ENCODE results near the gene PSME3. TPM values are rescaled to one million over a fixed set of nuclear protein-coding genes. Genes with fewer than 3 reads are reported as not detected.

Gene PSME3
- total and polyA plus RNA-seq, 2 of the 13 experiments (the other 11 are each of a cell fraction or from before 2014, with no cell fraction given), result 66.3 to 135 TPM

GRCh38 chr17:42891539-42892152, 58.4 kb downstream of the PSME3 start (continued):
- TF ChIP-seq FOSL1 (CRISPR knock-in tag; IDR thresholded peaks at IDR 0.05; ENCODE audit: borderline replicate concordance), result no peak
- TF ChIP-seq ZNF788 (CRISPR knock-in tag; IDR thresholded peaks at IDR 0.05; ENCODE audit: borderline replicate concordance), result peak; percentile 67; the same call in 1 of the 2 replicates
- TF ChIP-seq ZKSCAN8 (CRISPR knock-in tag; IDR thresholded peaks at IDR 0.05; ENCODE audit: borderline replicate concordance), result no peak; the same call in 1 of the 2 replicates
- TF ChIP-seq CBX2 (IDR thresholded peaks at IDR 0.05; ENCODE audit: low read depth, low read length), result no peak
- TF ChIP-seq CBX2 (CRISPR knock-in tag; IDR thresholded peaks at IDR 0.05; ENCODE audit: low read depth), result no peak
- TF ChIP-seq ZMYM3 (CRISPR knock-in tag; IDR thresholded peaks at IDR 0.05), result peak; percentile 28; the same call in 1 of the 2 replicates
- TF ChIP-seq HMG20B (CRISPR knock-in tag; conservative IDR thresholded peaks at IDR 0.05), result no peak
- no peak for TF ChIP-seq SRSF9 (IDR thresholded peaks at IDR 0.05; ENCODE audit: borderline replicate concordance, insufficient read depth, low read depth, low read length, poor library complexity, severe bottlenecking)
- TF ChIP-seq NFE2 (CRISPR knock-in tag; IDR thresholded peaks at IDR 0.05), result no peak
- TF ChIP-seq CBFB (CRISPR knock-in tag; IDR thresholded peaks at IDR 0.05), result no peak
- TF ChIP-seq EP300 (IDR thresholded peaks at IDR 0.05; ENCODE audit: low read depth in 2 of 2, low read length in 2 of 2), result peak in 1 of 2 experiments; percentile 44; a peak in 2 of 4 replicates
- no peak for TF ChIP-seq EP300 (CRISPR knock-in tag; IDR thresholded peaks at IDR 0.05; ENCODE audit: borderline replicate concordance)
- TF ChIP-seq ATF7 (IDR thresholded peaks at IDR 0.05), result no peak
- TF ChIP-seq ATF7 (CRISPR knock-in tag; IDR thresholded peaks at IDR 0.05), result no peak
- no peak for TF ChIP-seq ZNF775 (CRISPR knock-in tag; IDR thresholded peaks at IDR 0.05; ENCODE audit: borderline replicate concordance)
- no peak for TF ChIP-seq ZNF251 (CRISPR knock-in tag; IDR thresholded peaks at IDR 0.05)
- no peak for TF ChIP-seq LBX2 (CRISPR knock-in tag; IDR thresholded peaks at IDR 0.05; ENCODE audit: borderline replicate concordance)
- no peak for TF ChIP-seq DNMT1 (CRISPR knock-in tag; IDR thresholded peaks at IDR 0.05)
- TF ChIP-seq ZNF230 (CRISPR knock-in tag; IDR thresholded peaks at IDR 0.05), result no peak
- no peak for TF ChIP-seq ZNF275 (CRISPR knock-in tag; IDR thresholded peaks at IDR 0.05; ENCODE audit: borderline replicate concordance)
- peak; percentile 20; the same call in 1 of the 2 replicates for TF ChIP-seq THAP9 (CRISPR knock-in tag; IDR thresholded peaks at IDR 0.05; ENCODE audit: borderline replicate concordance)
- no peak for TF ChIP-seq ZNF557 (CRISPR knock-in tag; IDR thresholded peaks at IDR 0.05)
- no peak; the same call in 1 of the 2 replicates for TF ChIP-seq ZNF891 (CRISPR knock-in tag; IDR thresholded peaks at IDR 0.05)
- TF ChIP-seq ZNF879 (CRISPR knock-in tag; IDR thresholded peaks at IDR 0.05), result 0 out of 2 replicates have a peak, but pooled peaks have one; percentile 26
- TF ChIP-seq ZSCAN29 (CRISPR knock-in tag; conservative IDR thresholded peaks at IDR 0.05), result 0 out of 2 replicates have a peak, but pooled peaks have one; percentile 7
- no peak for TF ChIP-seq GPBP1L1 (CRISPR knock-in tag; IDR thresholded peaks at IDR 0.05)

All from HepG2 (cell line).